NCI-H524 treated with DMSO at 0.1 percent for 48 hours (cell line): Measurements from ENCODE around the gene CFAP46.
"Not testable (repeated sequence)": the region's sequence is repeated elsewhere in the genome, so short reads cannot be mapped to it uniquely, and the experiment has no call there.

Experiments used
- DNase-seq: peaks from one replicate; lab custom pipeline; 2025; lab: John Stamatoyannopoulos, UW

The CFAP46 gene

GRCh38 chr10:132979491-132980425 lies 37.4 kb upstream of the CFAP46 start:
- no peak for DNase-seq

GRCh38 chr10:132978542-132978941 lies 36.2 kb upstream of the CFAP46 start:
- no peak for DNase-seq

GRCh38 chr10:132977807-132978206 lies 35.4 kb upstream of the CFAP46 start:
- DNase-seq: no peak

- DNase-seq: no peak
Observed at GRCh38 chr10:132977076-132977475, 34.7 kb upstream of the CFAP46 start.

- DNase-seq: no peak
Observed at GRCh38 chr10:132975831-132976682, 33.7 kb upstream of the CFAP46 start.

GRCh38 chr10:132974886-132975830 lies 32.8 kb upstream of the CFAP46 start:
- no peak for DNase-seq

- no peak for DNase-seq
Observed at GRCh38 chr10:132974249-132974796, 32.0 kb upstream of the CFAP46 start.

- DNase-seq: no peak
Observed at GRCh38 chr10:132973903-132974241, 31.5 kb upstream of the CFAP46 start.

- DNase-seq: no peak
Observed at GRCh38 chr10:132972986-132973902, 30.9 kb upstream of the CFAP46 start.

- DNase-seq: no peak
Observed at GRCh38 chr10:132972149-132972985, 30.0 kb upstream of the CFAP46 start.

- no peak for DNase-seq
Observed at GRCh38 chr10:132971448-132972148, 29.2 kb upstream of the CFAP46 start.

GRCh38 chr10:132970641-132971438 lies 28.5 kb upstream of the CFAP46 start:
- DNase-seq: no peak

- no peak for DNase-seq
Observed at GRCh38 chr10:132967540-132967939, 25.2 kb upstream of the CFAP46 start.

- DNase-seq: no peak
Observed at GRCh38 chr10:132965411-132966057, 23.2 kb upstream of the CFAP46 start.

- not testable (repeated sequence) for DNase-seq
Observed at GRCh38 chr10:132964707-132965410, 22.5 kb upstream of the CFAP46 start.

GRCh38 chr10:132964231-132964630 lies 21.9 kb upstream of the CFAP46 start:
- DNase-seq: no peak

- DNase-seq: no peak
Observed at GRCh38 chr10:132963430-132963960, 21.1 kb upstream of the CFAP46 start.
